NCI-H510A treated with DMSO at 0.1 percent for 48 hours (cell line): ENCODE results near the gene MDM2.
A peak's percentile ranks its signal among the peaks of the same experiment; 100 is the strongest.

Source experiments
- DNase-seq: peaks from one replicate; lab custom pipeline; 2025; lab: John Stamatoyannopoulos, UW

Gene MDM2

DNA sequence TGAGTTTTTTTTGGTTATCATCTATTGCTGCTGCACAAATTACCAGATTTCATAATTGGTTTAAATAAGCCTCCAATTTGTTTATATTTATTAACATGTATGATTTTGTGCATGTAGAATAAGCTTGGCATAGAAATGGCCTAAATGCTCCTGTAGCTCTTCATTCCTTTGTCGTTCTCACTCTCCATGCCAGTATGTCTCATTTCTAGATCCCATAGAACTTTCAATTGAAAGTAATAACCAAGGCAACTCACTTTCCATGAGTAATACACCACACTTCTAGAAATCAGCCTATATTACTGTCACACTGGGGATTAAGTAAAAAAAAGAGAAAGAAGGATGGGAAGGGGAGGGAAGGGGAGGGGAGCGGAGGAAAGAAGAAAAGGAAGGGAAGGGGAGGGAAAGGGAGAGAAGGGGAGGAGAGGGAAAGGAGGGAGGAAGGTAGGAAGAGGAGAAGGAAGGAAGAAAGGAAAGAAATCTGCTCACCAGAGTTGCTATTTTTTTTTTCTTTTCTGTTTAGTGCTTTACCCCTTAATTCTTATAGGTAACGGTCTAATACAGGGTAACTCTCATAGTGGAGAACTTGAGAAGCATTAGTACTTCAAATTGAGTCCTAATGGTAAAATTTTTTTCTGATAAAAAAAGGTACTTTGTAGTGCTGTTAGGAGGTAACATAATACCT, 45.6 kb downstream of the MDM2 start:
- no peak for DNase-seq

DNA sequence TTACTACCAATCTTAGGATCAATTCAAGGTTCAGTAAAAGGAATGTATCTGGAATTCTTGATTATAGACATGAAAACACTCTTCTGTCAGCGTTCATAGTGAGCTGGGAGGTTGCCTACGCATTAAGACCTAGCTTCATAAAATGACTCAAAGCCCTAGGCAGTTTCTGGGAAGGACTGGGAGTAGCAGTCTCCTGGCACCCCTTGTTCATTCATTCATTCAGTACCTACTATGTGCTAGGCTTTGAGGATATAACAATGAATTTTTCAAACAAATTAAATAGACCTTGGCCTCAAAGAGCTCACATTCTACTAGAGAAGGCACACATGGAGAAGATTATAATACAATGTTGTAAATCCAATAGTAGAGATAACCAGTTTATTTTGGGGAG, 46.1 kb downstream of the MDM2 start:
- DNase-seq = no peak

DNA sequence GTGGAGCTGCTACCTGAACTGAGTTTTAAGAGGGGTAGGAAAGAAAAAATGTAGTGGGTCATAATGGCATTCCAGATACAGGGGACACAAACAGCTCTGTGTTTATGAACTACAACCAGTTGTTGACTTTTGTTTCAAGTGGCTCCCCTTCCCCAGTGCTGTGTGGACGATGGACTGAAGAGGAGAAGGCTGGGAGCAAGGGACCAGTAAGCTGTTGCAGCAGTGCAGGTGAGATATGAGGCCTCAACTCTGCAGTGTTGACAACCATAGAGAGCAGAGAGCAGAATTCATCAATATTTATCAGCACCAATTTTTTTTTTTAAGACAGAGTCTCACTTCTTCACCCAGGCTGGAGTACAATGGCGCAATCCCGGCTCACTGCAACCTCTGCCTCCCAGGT, 46.6 kb downstream of the MDM2 start:
- DNase-seq = no peak

DNA sequence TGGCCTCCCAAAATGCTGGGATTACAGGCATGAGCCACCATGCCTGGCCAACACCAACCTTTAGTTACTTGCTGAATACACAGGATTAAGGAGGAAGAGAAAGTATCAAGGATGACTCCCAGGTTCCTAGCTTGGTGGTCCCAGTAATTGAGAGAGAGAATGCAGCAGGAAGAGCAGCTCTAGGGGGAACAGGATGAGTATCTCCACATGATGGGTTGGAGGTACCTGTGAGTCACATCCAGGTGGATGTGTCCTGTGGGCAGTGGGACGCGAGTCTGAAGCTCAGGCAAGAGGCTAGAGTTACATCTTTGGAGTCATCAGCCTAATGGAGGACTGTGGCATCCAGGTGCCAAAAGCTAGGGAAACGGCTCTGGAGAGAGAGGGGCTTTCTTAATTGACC, 47.1 kb downstream of the MDM2 start:
- DNase-seq = no peak

DNA sequence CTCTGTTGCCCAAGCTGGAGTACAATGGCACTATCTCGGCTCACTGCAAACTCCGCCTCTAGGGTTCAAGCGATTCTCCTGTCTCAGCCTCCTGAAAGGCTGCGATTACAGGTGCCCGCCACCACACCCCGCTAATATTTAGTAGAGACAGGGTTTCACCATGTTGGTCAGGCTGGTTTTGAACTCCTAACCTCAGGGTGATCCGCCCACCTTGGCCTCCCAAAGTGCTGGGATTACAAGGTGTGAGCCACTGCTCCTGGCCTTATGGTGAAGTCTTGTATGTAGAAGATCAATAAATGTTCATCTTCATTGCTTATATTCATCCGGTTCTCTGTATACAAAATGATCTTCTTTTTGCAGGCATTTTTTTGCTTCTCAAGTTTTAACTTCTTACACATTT, 47.8 kb downstream of the MDM2 start:
- DNase-seq = no peak

DNA sequence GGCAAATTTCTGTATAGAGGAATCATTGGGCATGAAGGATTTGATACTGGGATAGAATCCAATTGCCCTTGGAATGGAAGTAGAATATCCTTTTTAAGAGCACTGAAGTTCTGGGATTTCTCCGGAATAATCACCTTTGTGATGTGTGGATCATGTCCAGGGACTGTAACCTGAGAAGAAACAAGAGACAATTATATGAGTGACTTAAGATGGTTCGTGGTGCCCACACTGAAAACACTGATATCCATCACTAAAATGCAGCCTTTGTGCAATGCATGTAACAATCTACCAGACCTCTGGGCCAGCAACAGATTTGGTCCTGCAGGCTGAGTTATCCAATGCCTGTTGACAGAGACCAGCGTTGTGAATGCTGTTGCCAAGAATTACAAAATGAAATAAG, 48.5 kb downstream of the MDM2 start:
- no peak for DNase-seq

DNA sequence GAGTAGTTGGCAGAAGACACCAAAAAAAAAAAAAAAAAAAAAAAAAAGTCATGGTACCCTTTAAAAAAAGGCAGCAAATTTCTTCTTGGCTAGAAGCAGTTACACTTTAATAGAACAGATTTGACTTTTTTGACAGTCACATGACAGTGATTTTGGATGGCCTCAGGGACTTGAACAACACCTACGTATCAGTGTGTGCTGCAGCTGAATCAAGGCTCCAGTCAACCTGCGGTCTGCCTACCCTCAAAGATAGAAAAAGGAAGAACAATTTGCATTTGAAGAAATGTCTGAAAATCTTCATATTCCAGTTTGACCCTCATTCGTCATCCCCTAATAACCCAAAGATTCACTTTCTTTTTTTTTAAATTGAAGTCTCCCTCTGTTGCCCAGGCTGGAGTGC, 53.9 kb downstream of the MDM2 start:
- DNase-seq = no peak

DNA sequence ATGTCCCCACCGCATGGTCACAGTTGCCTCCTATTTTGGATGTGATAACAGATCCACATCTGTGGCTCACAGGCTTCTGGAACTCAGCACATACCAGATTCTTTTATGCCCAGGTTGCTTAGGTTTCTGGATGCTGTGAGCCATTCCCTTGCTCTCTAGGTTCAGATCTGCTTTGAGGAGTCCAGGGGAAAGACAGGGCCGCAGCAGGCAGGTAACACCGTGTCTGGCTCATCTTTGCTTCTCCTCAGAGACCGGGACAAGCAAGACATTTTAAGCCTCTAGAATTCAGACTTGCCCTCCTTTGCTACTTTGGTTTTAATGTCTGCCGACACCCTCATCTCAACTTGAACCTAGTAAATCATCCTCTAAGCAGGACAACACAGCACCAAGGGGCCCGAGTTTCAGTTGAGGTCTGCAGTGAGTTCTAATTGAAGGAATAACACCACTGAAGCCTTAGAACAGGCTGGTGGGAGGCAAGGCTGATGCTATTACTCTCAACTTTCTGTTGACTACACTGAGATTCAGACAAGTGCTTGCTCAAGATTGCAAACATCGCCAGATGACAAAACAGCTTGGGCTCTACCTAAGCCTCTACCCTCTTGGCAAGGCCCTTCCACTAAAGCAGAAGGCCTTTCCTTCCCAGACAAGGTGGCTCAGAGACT, 55.3 kb downstream of the MDM2 start:
- no peak for DNase-seq

DNA sequence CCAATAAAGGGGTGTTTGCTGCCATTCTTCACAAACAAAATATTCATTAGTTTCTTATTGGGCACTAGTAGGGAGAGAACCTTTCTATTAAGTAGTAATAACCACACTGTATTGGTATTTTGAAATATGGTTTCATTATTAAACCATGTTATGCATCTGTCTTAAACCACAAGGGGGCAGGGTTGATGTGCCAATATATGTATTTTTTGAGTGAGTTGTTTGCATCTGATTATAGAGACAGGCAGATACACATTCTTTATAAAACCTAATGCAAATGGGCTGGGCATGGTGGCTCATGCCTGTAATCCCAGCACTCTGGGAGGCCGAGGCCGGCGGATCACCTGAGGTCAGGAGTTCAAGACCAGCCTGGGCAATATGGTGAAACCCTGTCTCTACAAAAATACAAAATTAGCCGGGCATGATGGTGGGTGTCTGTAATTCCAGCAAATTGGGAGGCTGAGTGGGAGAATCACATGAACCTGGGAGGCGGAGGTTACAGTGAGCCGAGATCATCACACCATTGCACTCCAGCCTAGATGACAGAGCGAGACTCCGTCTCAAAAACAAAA, 56.0 kb downstream of the MDM2 start:
- peak; percentile 83 for DNase-seq

DNA sequence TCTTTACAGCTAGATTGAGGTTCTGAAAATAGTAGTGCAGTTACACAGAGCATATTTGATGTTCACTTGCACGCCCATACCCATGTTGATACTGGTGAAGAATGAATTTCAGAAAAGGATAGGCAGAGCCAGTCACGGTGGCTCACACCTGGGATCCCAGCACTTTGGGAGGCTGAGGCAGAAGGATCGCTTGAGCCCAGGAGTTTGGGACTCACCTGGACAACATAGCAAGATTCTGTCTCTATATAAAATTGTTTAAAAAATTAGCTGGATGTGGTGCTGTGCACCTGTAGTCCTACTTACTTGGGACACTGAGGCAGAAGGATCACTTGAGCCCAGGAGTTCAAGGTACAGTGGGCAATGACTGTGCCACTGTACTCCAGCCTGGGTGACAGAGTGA, 56.6 kb downstream of the MDM2 start:
- no peak for DNase-seq

DNA sequence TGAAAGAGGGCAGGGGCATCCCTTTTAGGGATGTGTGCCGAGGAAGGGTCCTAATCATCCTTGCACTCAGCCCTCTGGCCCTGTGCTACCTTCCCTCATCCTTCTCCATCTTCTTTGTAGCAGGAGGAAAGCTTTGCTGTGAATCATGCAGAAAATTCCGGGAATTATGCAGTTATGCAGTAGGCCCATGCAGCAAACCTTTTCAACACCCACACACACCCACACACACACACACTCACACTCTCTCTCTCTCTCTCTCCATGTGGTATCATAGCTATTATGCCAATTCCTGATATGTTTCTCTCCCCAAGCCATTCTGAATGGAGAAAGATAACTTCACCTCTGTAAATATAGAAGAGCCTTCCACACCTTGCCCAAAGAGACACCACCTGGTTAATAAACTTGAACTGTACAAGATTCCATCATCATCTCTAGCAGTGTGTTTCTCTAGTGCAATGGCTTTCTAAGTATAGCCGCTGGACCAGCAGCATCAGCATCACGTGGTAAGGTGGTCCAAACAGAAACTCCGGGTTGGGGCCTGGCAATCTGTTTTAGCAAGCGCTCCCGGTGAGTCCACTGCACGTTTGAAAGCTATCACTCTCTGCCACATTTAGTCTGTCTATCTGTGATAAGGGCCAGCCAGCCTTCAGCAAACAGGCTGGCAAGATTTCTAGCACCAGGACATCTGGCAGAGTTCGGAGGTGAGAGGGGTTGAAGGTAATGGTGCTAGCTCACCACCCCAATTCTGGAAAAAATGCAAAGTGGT, 57.6 kb downstream of the MDM2 start:
- no peak for DNase-seq

DNA sequence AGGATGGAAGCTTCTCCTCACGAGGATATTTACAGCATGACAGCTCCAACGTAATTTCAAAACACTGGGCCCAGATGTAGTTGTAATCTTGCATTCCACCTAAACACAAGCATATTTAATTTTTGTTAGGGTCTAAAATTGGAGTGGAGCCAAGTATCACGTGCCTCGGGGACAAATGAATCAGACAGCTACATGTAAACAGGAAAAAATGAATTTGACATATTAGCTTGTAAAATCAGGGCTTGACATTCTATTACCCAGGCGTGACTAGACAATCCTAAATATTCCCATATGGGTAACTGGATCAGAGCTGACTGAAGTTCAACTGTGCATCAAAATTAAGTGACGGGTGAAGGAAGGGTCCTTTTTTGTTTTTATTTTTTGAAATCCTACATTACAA, 59.0 kb downstream of the MDM2 start:
- DNase-seq = no peak

DNA sequence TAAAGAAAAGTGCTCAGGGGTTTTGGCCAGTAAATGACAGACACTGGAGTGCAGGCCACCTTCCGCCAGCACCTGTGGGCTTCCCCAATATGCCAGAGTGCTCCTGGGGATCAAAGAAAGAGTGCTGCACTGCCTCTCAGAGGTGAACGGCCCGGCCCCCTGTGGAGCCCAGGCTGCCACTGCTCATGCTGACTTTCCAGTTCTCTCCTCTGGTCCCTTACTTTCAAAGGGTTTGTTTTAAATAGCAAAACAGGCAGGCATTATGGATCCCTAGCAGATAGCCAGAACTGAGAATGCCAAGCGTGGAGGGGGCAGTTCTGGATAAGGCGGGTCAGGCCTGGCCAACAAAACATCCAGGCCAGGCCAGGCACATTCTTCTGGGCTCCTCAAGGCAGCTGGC, 59.6 kb downstream of the MDM2 start:
- DNase-seq = no peak

DNA sequence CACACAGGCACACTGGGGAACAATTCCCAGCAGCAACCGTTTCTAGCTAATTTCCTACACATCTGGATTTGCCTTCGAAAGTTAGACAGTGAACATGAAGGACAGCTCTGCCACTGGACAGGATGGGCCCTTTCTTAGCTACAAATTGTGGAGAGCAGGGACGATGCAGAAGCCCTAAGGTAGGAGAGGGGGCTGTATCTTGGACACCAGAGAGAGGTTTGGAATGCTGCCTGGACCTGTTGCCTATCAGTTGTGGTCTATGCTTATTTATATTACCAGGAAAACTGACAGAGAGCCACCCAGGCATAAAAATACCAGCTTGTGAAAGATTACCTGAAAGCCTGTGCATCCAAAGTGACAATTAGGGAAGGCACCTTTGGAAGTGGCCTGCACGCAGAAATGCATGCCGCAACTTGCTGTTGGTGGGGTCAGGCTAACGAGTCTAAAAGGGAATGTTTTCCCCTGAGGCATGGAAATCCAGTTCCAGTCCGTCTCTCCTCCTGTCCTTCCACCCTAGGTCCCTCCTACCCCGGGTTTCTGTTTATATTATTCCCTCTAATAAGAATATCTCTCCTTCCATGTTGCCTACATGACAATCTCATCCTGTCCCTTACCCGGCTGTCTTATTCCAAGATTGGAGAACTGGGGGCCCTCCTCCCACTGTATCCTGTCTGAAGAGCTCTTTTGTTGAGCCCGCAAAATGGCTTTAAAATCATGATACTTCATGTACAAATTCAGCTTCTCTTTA, 60.2 kb downstream of the MDM2 start:
- DNase-seq = no peak

DNA sequence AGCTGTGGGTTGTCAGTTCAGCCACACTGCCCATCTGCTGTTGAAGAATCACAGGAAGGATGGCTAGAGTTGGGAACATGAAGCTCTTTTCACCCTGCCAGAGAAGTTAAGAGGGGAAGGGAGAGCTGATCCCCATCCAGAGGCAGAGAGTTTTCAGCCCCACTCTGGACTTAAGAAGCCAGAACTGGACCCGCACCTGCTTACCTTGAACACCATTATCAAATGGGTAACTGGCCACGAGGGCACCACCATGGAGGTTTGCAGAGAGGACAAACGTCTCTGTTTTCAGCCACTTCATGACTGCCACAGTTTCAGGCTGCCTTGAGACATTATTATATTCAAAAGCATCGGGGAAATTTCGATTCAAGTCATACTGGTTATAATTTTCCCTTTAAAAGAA, 62.0 kb downstream of the MDM2 start:
- no peak for DNase-seq

DNA sequence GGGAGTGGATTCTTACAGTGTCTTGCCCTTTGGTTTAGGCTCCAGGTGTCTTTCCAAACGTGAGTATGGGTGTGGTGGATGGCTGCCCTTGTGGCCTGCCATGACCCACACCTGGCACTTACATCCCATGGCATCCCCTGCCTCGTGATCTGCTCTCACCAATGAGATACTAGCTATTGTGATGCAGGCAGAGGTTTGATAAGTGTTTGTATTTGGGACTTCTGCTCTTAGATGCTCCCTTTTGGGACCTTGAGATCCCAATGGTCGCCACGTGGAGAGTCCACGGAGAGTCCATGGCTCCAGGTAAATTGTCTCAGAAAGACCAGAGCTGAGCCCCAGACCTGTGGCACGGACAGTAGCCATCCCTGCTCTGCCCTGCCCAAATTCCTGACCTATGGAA, 62.5 kb downstream of the MDM2 start:
- no peak for DNase-seq

DNA sequence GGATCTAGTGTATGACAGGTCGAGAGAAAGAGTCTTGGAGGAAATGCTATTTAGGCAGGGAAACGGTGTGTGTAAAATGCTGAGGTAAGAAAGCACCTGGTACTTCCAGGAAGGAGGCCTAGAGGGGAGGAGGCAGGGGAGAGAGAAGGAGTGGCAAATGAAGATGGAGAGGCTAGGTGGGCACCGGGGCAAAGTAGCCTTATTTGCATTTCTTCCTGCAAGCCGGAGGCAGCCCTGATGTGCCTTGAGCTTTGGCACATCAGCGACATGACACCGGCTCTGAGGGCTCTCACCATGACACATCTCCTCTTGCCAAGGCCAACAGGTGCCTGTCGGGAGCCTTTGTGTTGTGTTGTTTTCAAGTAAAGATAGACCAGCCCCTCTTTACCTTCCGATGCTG, 63.4 kb downstream of the MDM2 start:
- DNase-seq = no peak

DNA sequence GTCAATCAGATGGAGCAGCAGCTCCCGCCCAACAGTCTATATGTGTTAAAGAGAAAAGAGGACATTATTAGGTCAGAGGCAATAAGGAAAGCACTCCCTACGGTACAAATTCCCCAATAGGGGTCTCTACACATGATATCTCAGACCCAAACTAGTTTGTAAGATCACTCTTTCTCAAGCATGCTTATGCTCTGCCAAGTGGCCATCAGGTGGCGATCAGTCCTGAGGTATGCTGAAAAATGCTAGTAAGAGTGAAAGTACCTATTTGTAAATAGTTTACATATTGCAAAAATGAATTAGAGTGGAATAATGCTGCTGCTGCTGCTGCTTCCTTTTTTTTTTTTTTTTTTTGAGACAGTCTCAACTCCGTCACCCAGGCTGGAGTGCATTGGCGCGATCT, 63.9 kb downstream of the MDM2 start:
- DNase-seq = no peak

DNA sequence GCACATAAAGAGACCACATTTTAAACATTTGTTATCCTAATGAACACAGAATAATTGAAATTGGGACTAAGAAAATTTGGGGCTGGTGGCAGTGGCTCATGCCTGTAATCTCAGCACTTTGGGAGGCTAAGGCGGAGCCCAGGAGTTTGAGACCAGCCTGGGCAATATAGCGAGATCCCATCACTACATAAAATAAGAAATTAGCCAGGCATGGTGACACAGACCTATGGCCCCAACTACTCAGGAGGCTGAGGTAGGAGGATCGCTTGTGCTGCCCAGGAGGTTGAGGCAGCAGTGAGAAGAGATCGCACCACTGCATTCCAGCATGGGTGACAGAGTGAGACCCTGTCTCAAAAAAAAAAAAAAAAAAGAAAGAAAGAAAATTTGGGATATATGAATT, 65.3 kb downstream of the MDM2 start:
- DNase-seq = no peak

DNA sequence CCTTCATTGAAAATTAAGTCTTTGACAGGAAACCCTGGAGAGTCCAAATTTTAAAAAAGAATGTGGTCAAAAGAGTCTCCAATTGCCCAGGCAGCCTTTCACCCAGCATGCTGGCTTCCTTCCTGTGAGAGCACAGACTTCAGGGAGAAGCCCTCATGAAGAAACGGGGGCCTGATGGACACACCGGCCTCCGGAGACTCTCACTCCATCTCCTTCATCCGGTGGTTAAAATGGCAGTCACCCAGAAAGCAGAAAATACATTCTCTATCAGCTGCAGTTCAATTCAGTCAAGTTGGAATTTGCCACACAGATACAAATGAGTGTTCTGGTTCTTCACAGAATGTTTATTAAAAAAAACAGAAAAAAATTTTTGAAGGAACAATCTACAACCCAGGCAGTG, 68.5 kb downstream of the MDM2 start:
- DNase-seq = no peak

DNA sequence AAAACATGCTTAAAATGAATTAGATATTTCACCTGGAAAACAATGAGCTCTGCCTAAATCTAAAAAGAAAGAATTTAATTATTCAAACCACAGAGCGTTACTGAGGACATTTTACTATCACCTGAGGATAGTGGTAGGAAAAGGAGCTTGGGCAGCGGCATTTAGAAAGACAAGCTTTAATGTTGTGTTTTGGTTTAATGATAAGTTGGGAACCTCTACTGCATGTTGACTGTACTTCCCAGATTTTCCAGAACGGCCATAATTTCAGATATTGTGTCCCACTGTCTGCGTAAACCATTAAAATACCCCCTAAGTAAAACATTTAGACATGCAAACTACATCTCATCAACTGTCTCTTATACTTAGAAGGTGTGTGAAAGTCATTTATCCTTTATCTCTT, 69.6 kb downstream of the MDM2 start:
- no peak for DNase-seq

DNA sequence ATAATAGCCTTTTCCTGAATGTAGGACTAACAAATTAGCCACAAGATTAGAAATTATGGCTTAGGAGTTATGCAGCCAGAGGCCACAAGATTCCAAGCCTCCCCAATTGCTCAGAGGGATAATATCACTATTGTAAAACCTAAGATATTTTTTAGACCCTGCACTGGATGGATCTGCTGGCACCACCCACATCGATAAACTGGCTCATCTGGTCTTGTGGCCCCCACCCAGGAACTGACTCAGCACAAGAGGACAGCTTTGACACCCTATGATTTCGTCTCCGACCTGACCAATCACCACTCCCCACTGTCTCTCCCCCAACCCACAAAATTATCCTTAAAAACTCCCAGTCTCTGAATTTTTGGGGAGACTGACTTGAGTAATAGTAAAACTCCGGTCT, 70.3 kb downstream of the MDM2 start:
- DNase-seq = no peak
